ENCODE results near the gene IL1RAPL2.

- TF ChIP-seq POLR2A (IDR thresholded peaks at IDR 0.05) (no peak), CTCF (IDR thresholded peaks at IDR 0.05) (no peak)
Measured at GRCh38 chrX:105706041-105706440, 1140.0 kb downstream of the IL1RAPL2 start.

Data from thyroid gland (tissue), 4 donors.